Choroid plexus epithelial cell (primary cell): ENCODE data around the gene HEATR5B.

ENCODE experiments used
- DNase-seq: peaks from one replicate; pipeline ENCODE4 v3.0.0-alpha.2; 2010; ENCODE audit warnings: low read depth
- H3K4me3 ChIP-seq: 2 replicates; pipeline ENCODE4 v1.5.1; 2011; ENCODE audit warnings: low read depth, mild to moderate bottlenecking, control low read depth, low read length, moderate library complexity
- TF ChIP-seq, protein P1 (sequence below): conservative IDR thresholded peaks from 2 replicates; pipeline ENCODE4 v1.5.1; 2011; ENCODE audit warnings: low read depth, mild to moderate bottlenecking, control low read depth, inconsistent platforms, low read length, moderate library complexity

Gene HEATR5B

DNA sequence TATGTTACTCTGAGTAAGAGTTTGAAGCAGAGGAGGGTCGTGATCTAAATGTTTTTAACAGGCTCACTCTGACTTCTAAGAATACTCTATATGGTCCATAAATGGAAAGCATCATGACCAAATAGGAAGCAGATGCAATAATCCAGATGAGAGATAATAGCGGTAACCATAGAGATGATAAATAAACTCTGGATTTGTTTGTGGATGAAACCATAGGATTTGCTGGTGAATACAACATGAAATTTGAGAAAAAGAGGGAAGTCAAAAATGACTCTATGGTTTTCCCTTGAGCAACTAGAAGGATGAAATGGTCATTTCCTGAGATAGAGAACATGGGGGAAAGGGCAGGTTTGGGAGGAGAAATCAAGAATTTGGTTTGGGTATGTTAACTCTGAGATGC lies 3.9 kb downstream of the HEATR5B start:
- no peak for DNase-seq
- H3K4me3 ChIP-seq = no peak overlapping the region
- TF ChIP-seq, protein P1, sequence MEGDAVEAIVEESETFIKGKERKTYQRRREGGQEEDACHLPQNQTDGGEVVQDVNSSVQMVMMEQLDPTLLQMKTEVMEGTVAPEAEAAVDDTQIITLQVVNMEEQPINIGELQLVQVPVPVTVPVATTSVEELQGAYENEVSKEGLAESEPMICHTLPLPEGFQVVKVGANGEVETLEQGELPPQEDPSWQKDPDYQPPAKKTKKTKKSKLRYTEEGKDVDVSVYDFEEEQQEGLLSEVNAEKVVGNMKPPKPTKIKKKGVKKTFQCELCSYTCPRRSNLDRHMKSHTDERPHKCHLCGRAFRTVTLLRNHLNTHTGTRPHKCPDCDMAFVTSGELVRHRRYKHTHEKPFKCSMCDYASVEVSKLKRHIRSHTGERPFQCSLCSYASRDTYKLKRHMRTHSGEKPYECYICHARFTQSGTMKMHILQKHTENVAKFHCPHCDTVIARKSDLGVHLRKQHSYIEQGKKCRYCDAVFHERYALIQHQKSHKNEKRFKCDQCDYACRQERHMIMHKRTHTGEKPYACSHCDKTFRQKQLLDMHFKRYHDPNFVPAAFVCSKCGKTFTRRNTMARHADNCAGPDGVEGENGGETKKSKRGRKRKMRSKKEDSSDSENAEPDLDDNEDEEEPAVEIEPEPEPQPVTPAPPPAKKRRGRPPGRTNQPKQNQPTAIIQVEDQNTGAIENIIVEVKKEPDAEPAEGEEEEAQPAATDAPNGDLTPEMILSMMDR = no peak

DNA sequence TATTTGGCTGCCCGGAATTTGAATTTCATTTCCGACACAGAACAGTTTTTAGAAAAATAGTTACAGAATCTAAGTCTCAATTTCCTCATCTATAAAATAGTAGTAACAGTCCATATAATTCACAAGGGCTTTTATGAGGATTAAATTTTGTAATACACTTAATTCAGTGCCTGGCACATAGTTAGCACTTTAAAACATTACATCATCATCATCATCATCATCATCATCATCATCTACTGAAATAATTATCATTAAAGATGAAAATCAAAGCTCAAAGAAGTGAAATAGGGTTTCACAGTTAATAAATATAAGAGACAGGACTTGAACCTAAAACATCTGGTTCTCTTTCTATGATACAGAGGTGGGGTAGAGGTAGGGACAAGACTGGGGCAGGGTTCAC lies 13.2 kb downstream of the HEATR5B start:
- no peak overlapping the region for H3K4me3 ChIP-seq
- TF ChIP-seq, protein P1 = no peak

DNA sequence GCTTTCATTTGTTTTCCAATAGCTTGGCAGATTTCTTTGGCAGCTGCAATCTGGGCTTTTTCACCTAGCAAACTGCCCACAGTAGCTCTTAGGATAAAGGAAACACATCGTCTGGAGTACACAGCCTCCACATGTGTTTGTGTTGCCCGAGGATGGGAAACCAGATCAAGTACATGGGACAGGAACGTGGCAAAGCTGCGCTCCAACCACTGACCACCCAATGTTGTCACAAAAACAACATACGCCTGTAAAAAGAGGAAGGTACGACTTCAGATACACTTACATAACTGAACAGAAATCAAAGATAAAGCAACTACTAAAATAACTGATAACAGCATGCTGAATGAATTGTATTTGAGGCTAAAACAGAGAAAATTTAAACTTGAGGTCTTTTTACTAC lies 15.5 kb downstream of the HEATR5B start:
- TF ChIP-seq, protein P1 = no peak
- DNase-seq = no peak
- H3K4me3 ChIP-seq = no peak overlapping the region

More for the DNA sequence above, 13.2 kb downstream of the HEATR5B start:
- DNase-seq = no peak

DNA sequence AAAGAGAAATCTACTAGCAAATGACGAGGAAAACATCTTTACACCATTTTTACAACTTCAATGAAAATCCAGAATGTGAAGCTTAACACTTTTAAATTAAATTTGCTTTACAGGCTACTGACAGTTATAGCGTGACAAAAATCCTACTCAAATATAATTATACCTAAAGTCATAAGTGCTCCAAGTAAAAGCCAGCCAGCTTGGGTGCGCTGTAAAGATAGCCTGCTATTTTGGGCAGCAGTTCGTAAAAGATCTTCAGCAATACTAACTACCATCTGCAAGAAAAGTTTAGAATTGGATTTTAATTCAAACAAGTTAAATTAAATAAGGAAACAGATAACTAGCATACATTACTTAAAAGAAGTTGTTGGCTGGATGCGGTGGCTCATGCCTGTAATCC lies 22.4 kb downstream of the HEATR5B start:
- TF ChIP-seq, protein P1 = no peak
- DNase-seq = no peak
- H3K4me3 ChIP-seq = no peak overlapping the region

DNA sequence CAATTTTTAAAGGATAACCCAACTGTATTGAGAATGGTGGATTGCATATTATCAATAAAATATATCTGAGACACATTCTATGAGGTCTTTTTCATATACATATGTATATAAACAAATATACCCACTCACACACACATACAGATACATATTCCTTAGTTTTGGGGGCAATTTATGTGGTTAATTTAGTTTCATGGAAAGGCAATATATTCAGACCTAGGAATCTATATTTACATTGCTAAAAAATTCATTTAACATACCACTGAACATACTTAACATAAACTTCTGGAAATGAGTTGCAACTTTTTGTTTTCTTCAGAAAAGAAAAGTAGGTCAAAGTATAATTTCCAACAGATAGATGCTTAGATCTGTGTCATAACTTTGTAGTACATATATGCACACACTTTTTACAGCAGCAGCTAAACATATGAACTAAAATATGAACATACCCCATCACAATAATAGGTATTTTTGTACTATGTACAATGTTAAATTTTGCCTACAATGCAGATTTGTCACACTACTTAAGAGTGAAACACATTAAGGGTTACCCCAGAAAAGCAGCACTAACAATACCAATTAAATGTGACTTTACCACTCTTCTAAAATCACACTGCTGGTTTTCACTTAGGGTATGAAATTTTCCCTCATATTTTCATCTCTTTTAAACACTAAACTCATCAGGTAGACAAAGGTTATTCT lies 23.0 kb downstream of the HEATR5B start:
- TF ChIP-seq, protein P1 = no peak
- no peak for DNase-seq
- no peak overlapping the region for H3K4me3 ChIP-seq

DNA sequence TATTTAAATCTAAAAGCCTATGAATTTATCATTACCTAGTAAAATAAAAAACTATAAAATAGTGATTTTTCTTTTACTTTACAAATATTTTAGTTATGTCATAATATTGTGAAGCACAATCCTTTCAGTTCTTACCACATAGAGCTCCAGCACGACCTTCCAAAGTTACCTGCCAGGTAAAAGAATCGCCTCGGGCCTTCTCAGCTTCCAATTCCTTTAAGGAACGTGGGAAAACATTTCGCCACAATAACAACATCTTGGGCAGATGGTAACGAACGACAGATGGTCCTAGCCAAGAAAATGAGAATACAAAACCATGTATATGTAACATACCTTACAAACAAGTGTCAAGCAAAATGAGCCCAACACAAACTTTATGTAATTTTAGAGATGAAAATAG lies 23.7 kb downstream of the HEATR5B start:
- TF ChIP-seq, protein P1 = no peak
- H3K4me3 ChIP-seq = no peak overlapping the region

DNA sequence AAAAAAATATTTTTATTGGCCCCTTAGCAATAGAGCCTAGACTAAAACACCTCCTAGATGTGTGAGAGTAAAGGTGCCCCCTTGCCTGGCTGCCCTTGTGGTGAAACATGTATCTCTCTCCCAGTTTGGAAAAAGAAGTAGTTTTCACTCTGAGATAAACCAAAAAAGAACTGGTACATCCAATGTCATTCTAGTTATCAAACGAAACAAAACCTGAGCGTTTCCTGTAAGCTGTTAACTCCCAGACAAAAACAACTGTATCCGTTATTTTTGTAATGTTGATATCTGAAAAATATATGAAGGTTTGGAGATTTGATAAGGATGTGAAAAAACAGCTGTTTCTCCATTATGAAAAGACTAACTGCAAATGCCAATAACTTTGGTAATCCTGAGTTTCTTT lies 24.3 kb downstream of the HEATR5B start:
- no peak overlapping the region for H3K4me3 ChIP-seq
- no peak for DNase-seq
- TF ChIP-seq, protein P1 = no peak

More for the DNA sequence above, 23.7 kb downstream of the HEATR5B start:
- no peak for DNase-seq
